HEK293T (cell line): ENCODE data around the gene AKR1C2.
"Not testable (repeated sequence)": the region's sequence is repeated elsewhere in the genome, so short reads cannot be mapped to it uniquely, and the experiment has no call there.

Experiments used
- CTCF ChIA-PET: fragments of 350-600 bp; formaldehyde crosslinking; extraction: SDS; loops from one replicate; lab custom pipeline; 2021; ENCODE audit warnings: antibody characterized with exemption, inconsistent platforms; lab: Yijun Ruan, JAX
- POLR2A ChIA-PET: fragments of 350-600 bp; formaldehyde crosslinking; extraction: SDS; loops from one replicate; lab custom pipeline; 2020; ENCODE audit warnings: antibody characterized with exemption, inconsistent platforms; lab: Yijun Ruan, JAX
- DNase-seq: peaks from one replicate; pipeline ENCODE4 v3.0.0; 2012; ENCODE audit warnings: mixed read lengths; ENCODE audit errors: extremely low spot score
- ARNT ChIP-seq: fragments of 450-650 bp; IDR thresholded peaks from 2 replicates; pipeline ENCODE4 v1.6.1; 2017; ENCODE audit warnings: mild to moderate bottlenecking
- BHLHE40 ChIP-seq: fragments of 450-650 bp; IDR thresholded peaks from 2 replicates; pipeline ENCODE4 v1.6.1; 2016; ENCODE audit warnings: mild to moderate bottlenecking, moderate library complexity, borderline replicate concordance
- CTBP1 ChIP-seq: fragments of 450-650 bp; IDR thresholded peaks from 2 replicates; pipeline ENCODE4 v1.6.1; 2016; ENCODE audit warnings: borderline replicate concordance
- ELF4 ChIP-seq: fragments of 450-650 bp; IDR thresholded peaks from 2 replicates; pipeline ENCODE4 v1.6.1; 2017; ENCODE audit warnings: antibody characterized with exemption
- FOXA1 ChIP-seq: fragments of 450-650 bp; IDR thresholded peaks from 2 replicates; pipeline ENCODE4 v1.6.1; 2016; ENCODE audit warnings: mild to moderate bottlenecking
- FOXK2 ChIP-seq: fragments of 450-650 bp; IDR thresholded peaks from 2 replicates; pipeline ENCODE4 v1.6.1; 2016; ENCODE audit warnings: mild to moderate bottlenecking
- FOXM1 ChIP-seq: fragments of 450-650 bp; IDR thresholded peaks from 2 replicates; pipeline ENCODE4 v1.6.1; 2017; ENCODE audit warnings: mild to moderate bottlenecking, borderline replicate concordance
- HDGF ChIP-seq: fragments of 450-650 bp; IDR thresholded peaks from 2 replicates; pipeline ENCODE4 v1.6.1; 2017; ENCODE audit warnings: antibody characterized with exemption, borderline replicate concordance
- L3MBTL2 ChIP-seq: fragments of 450-650 bp; conservative IDR thresholded peaks from 2 replicates; pipeline ENCODE4 v1.6.1; 2016; ENCODE audit warnings: mild to moderate bottlenecking
- LEF1 ChIP-seq: fragments of 450-650 bp; IDR thresholded peaks from 2 replicates; pipeline ENCODE4 v1.6.1; 2017; ENCODE audit warnings: mild to moderate bottlenecking, borderline replicate concordance
- NFRKB ChIP-seq: fragments of 450-650 bp; IDR thresholded peaks from 2 replicates; pipeline ENCODE4 v1.6.1; 2016; ENCODE audit warnings: mild to moderate bottlenecking, moderate library complexity
- PKNOX1 ChIP-seq: fragments of 450-650 bp; IDR thresholded peaks from 2 replicates; pipeline ENCODE4 v1.6.1; 2016
- SP1 ChIP-seq: fragments of 450-650 bp; IDR thresholded peaks from 2 replicates; pipeline ENCODE4 v1.6.1; 2017
- SUZ12 ChIP-seq: fragments of 450-650 bp; IDR thresholded peaks from 2 replicates; pipeline ENCODE4 v1.6.1; 2016; ENCODE audit warnings: mild to moderate bottlenecking
- TARDBP ChIP-seq: fragments of 450-650 bp; IDR thresholded peaks from 2 replicates; pipeline ENCODE4 v1.6.1; 2016
- ZNF384 ChIP-seq: fragments of 450-650 bp; IDR thresholded peaks from 2 replicates; pipeline ENCODE4 v1.6.1; 2016

The AKR1C2 gene

GRCh38 chr10:4945766-4946717, 57.6 kb downstream of the AKR1C2 start:
- no peak for DNase-seq
- ChIA-PET POLR2A (no interaction called here), CTCF (interaction anchor here (0.6 kb wide), 1 partner anchor 1838 kb away, joined by 3 read pairs; no protein-coding TSS in a partner anchor)
- no peak for TF ChIP-seq ELF4
- TF ChIP-seq SUZ12 = no peak
- TF ChIP-seq HDGF = no peak
- no peak for TF ChIP-seq NFRKB
- TF ChIP-seq PKNOX1 = no peak
- no peak for TF ChIP-seq LEF1
- TF ChIP-seq SP1 = no peak
- TF ChIP-seq L3MBTL2 = no peak
- no peak for TF ChIP-seq FOXM1
- TF ChIP-seq ARNT = no peak
- TF ChIP-seq TARDBP = no peak
- TF ChIP-seq ZNF384 = no peak

GRCh38 chr10:4944841-4945240, 58.8 kb downstream of the AKR1C2 start:
- POLR2A ChIA-PET = no interaction called here
- TF ChIP-seq ARNT = no peak
- no peak for TF ChIP-seq HDGF
- TF ChIP-seq CTBP1 = no peak
- TF ChIP-seq SUZ12 = no peak
- no peak for TF ChIP-seq FOXK2
- no peak for TF ChIP-seq NFRKB
- no peak for TF ChIP-seq FOXA1
- TF ChIP-seq ZNF384 = no peak
- TF ChIP-seq LEF1 = no peak
- no peak for TF ChIP-seq FOXM1
- TF ChIP-seq PKNOX1 = no peak
- no peak for TF ChIP-seq BHLHE40
- no peak for TF ChIP-seq TARDBP
- no peak for TF ChIP-seq ELF4
- no peak for TF ChIP-seq L3MBTL2
- TF ChIP-seq SP1 = no peak
- no peak for DNase-seq
- CTCF ChIA-PET = no interaction called here

- DNase-seq = no peak
- TF ChIP-seq FOXK2 (no peak), CTBP1 (no peak), PKNOX1 (no peak), SP1 (no peak), NFRKB (no peak), LEF1 (no peak)
- ChIA-PET CTCF (no interaction called here), POLR2A (no interaction called here)
These were observed 59.8 kb downstream of the AKR1C2 start for GRCh38 chr10:4943821-4944220.

- POLR2A ChIA-PET, DNase-seq, CTCF ChIA-PET: not testable (repeated sequence)
These were observed 60.2 kb downstream of the AKR1C2 start for GRCh38 chr10:4943416-4943815.

GRCh38 chr10:4942931-4943330, 60.7 kb downstream of the AKR1C2 start:
- DNase-seq, CTCF ChIA-PET, POLR2A ChIA-PET: not testable (repeated sequence)

GRCh38 chr10:4941540-4942330, 61.9 kb downstream of the AKR1C2 start:
- CTCF ChIA-PET = no interaction called here
- DNase-seq = no peak
- TF ChIP-seq CTBP1 = no peak
- no peak for TF ChIP-seq SUZ12
- no peak for TF ChIP-seq SP1
- TF ChIP-seq HDGF = no peak
- TF ChIP-seq FOXK2 = no peak
- TF ChIP-seq FOXM1 = no peak
- no peak for TF ChIP-seq NFRKB
- TF ChIP-seq BHLHE40 = no peak
- TF ChIP-seq ELF4 = no peak
- no peak for TF ChIP-seq ARNT
- no peak for TF ChIP-seq FOXA1
- TF ChIP-seq TARDBP = no peak
- no peak for TF ChIP-seq ZNF384
- TF ChIP-seq PKNOX1 = no peak
- no peak for TF ChIP-seq L3MBTL2
- TF ChIP-seq LEF1 = no peak
- POLR2A ChIA-PET = no interaction called here

GRCh38 chr10:4940909-4941308, 62.7 kb downstream of the AKR1C2 start:
- POLR2A ChIA-PET, CTCF ChIA-PET, DNase-seq: not testable (repeated sequence)

- DNase-seq, POLR2A ChIA-PET, CTCF ChIA-PET: not testable (repeated sequence)
These were observed 63.6 kb downstream of the AKR1C2 start for GRCh38 chr10:4940073-4940428.
